AG20443 (cell line): ENCODE results near the gene TNFRSF14.
"Not testable (repeated sequence)": the region's sequence is repeated elsewhere in the genome, so short reads cannot be mapped to it uniquely, and the experiment has no call there.

Source experiments
- DNase-seq: peaks from one replicate; pipeline ENCODE4 v3.0.0; 2012; ENCODE audit warnings: low spot score, mixed read lengths

The TNFRSF14 gene

GRCh38 chr1:2569060-2569459, 12.9 kb downstream of the TNFRSF14 start:
- no peak for DNase-seq

GRCh38 chr1:2569703-2570102, 13.5 kb downstream of the TNFRSF14 start:
- not testable (repeated sequence) for DNase-seq

GRCh38 chr1:2570332-2570731, 14.2 kb downstream of the TNFRSF14 start:
- no peak for DNase-seq

DNA sequence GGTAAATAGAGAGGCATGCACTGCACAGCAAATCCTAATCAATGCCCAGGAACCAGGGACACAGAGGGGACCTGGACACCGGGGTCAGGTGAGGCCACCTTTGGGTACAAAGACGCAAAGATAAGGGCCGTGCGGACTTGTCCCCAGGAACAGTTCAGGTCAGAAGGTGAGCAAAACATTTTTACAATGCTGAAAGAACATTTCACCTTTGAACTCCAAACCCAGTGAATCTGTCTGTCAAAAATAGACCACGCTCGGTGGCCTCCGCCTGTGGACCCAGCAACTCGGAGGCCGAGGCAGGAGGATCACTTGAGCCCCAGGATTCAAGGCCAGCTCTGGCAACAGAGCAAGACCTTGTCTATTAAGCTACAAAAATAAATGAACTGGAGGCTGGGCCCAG, 15.2 kb downstream of the TNFRSF14 start:
- no peak for DNase-seq

GRCh38 chr1:2573250-2573920, 17.2 kb downstream of the TNFRSF14 start:
- no peak for DNase-seq

DNA sequence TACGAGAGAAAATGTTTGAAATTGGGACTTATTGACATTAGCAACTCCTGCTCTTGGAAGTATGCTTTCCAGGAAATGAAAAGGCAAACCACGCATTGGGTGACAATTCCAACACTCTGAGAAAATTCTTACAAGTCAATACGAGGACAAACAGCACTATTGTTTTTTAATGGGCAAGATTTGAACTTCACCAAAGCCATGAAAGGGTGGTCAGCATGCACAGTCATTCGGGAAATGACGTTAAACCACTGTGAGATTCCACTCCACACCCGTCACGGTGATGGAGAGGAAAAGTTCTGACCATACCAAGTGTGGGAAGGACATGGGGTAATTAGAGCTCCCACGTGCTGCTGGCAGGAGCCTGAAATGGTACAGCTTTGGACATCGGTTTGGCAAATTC, 18.2 kb downstream of the TNFRSF14 start:
- no peak for DNase-seq

DNA sequence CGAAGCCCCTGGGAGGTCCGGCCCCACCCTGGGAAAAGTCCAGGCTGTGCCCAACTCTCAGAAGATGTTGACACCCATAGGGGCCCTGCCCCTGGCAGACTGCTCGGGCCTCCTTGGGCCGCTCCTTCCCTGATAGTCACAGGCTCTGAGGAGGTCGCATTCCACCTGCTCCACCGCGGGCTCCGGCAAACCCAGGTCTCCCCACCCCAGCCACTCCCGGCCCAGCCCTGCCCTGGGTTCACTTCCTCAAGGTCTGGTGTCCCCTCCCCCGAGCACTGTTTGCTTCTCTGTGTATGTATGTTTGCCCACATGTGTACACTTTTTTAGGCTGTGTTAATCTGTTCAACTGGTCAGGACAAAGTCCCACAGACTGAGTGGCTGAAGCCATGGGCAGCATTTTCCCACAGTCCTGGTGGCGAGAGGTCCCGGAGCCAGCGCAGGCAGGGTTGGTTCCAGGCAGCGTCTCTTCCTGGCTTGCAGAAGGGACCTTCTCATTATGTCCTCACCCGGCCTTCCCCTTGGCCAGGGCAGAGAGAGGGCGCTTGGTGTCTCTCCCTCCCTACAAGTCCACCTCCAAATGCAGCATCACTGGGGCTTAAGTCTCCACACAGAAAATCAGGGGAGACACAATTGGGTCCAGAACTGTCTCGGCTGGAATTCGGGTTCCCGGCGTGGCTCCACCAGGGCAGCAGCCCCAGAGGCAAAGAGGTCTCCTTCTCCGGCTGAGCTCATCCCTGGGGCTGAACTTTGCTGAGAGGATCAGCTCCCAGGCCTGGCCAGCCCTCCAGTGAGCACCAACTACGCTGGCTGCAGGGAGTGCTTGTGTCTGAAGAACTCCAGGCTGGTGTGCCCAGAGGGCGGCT, 19.9 kb downstream of the TNFRSF14 start:
- DNase-seq = no peak

GRCh38 chr1:2577565-2578075, 21.4 kb downstream of the TNFRSF14 start:
- DNase-seq = not testable (repeated sequence)

GRCh38 chr1:2578758-2579118, 22.6 kb downstream of the TNFRSF14 start:
- no peak for DNase-seq

- DNase-seq = no peak
Observed at GRCh38 chr1:2580691-2581090, 24.5 kb downstream of the TNFRSF14 start.

- no peak for DNase-seq
Observed at GRCh38 chr1:2582391-2582790, 26.2 kb downstream of the TNFRSF14 start.

DNA sequence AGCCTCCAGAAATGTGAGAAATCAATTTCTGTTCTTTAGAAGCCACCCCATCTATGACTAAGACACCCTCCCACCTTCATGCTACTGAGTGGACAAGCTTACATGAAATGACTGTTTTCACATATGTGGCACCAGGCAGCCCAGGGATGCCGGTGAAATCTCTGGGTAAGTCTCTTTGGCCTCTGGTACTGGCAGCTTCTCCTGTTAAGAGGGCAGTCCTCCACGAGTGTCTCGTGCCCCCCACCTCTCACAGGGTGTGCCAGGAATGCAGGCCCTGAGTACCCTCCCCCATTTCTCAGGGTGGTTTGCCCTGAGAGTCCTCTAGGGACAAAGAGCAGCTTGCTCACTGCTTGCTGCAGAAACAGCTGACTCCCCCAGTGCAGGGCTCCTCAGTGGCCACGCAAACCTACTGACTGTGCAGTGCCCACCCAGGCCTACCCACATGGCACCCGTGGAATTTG, 27.2 kb downstream of the TNFRSF14 start:
- DNase-seq = no peak

DNA sequence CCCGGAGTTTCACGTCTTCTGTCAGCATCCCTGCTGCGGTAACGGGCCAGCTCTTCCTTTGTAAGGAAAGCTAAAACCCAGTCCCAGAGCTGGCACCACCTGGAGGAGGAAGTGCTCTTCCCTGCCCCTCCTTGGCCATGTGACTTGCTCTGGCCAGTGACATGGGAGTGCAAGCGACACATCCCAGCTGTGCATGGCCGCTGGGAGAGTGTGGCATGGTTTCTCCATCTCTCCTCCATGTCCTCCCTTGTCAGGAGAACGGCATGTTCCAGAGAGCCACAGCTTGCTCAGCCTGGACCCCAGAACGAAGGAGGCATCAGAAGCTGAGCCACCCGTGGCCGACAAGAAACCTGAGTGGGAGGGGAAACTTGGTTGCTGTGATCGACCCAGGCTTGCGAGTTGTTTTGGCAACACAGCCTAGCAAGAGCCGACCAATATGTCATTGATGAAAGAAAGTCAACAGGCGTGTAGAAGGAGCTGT, 27.7 kb downstream of the TNFRSF14 start:
- DNase-seq = no peak

DNA sequence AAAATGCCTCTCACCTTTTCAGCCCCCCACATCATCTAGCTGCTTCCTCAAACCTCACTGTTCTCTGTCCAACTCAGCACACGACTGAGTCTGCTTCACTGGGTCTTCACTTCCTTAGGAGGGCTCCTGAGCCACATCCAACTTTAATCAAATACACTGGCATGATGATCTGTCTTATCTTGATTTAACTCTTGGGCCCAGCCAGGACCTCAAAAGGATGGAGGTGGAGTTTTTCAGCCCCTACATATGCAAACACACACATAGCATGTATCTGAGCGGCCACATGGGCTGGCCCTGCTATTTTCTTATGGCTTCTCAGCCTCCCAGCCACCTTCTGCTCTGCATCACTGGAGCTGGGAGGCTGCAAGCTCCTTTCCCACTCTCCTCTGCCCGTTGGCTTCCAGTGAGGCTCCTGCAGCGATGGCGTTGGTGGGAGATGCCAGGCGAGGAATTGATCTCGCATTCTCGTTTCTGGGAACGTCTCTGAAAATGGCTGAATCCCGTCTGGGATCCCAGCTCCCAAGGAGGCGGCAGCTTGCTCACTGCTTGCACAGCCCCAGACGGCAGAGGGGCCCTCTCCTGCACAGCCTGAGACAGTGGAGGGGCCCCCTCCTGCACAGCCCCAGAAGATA, 28.6 kb downstream of the TNFRSF14 start:
- DNase-seq = no peak

DNA sequence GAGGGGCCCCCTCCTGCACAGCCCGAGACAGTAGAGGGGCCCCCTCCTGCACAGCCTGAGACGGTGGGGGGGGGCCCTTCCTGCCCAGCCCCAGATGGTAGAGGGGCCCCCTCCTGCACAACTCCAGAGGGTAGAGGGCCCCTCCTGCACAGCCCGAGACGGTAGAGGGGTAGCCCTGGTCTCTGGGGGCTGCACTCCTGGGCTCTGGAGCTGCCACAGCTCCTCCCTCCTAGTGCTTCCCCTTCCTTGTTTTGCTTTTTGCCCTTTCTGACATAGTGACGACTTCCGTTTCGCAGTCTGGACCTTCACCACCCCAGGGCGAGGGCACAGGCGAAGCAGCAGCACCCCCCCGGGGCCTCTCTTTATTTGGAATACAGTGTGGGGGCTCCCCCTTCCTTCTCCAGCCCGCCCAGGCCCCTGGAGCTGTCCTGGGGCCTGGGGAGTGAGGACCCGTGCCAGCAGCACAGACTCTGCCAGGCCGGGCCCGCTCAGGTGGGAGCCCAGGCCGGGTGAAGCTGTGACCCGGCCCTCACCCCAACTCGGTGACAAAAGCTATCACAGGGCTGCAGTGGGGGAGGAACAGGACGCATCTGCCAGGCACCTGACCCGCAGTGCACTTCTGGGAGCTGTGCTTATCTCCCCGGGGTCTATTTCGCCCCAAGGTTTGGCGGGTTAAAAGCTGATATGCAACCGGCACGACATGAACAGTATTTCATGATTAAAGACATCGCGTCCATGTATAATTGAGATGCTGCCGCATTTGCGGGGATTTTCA, 29.3 kb downstream of the TNFRSF14 start:
- DNase-seq = peak; percentile 43

DNA sequence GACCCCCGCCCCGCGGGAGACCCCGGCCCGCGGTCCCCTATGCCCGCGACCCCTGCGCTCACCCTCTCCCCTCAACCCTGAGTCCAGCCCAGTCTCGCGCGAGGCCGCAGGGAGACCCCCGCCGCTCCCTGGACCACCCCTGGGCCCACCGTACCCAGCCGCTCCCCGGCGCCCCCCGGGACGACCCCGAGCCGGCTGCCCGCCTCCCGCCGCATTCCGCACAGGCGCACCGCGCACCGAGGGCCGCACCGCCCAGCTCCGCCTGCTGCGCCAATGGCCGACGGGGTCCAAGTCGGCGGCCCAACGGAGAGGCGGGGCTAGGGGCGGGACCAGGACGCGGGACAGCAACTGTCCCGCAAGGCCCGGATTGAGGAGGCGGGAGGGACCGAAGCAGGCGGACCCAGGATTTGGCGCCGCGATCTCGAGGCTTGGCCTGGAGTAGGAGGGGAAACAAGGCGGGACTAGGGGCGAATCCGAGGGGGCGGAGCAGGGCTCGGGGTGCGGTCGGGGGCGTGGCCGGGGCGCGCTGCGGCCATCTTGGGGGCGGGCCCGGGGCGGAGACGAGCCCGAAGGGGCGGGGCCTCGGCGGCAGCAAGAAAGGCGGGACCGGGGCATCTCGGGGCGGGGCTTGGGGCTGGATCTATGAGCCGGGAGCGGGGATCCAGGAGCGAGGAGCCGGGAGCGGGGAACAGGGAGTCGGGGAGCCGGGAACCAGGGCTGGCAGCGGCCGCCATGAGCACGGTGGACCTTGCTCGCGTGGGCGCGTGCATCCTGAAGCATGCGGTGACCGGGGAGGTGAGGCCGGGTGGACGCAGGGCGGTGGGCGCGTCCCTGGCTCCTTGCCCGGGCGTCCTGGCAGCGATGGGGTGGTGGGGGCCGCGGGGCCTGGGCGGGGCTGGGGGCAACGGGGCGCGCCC, 30.2 kb downstream of the TNFRSF14 start, which contains the start of gene PRXL2B:
TSS of gene PRXL2B (plus strand) at position 624 of the 917 bp plus-strand sequence. CDS start at position 733, 109 bp downstream.
- peak; percentile 100 for DNase-seq

- DNase-seq = peak; percentile 66
Observed at GRCh38 chr1:2587071-2587859, 31.1 kb downstream of the TNFRSF14 start.

- DNase-seq = no peak
Observed at GRCh38 chr1:2587860-2588571, 31.8 kb downstream of the TNFRSF14 start.
